DMS153 treated with DMSO at 0.1 percent for 48 hours (cell line): Measurements from ENCODE around the gene GMPR.
"Not testable (repeated sequence)": the region's sequence is repeated elsewhere in the genome, so short reads cannot be mapped to it uniquely, and the experiment has no call there.

Experiments
- DNase-seq: peaks from one replicate; lab custom pipeline; 2025; ENCODE audit not compliant: unreplicated experiment; lab: John Stamatoyannopoulos, UW

GMPR gene

DNA sequence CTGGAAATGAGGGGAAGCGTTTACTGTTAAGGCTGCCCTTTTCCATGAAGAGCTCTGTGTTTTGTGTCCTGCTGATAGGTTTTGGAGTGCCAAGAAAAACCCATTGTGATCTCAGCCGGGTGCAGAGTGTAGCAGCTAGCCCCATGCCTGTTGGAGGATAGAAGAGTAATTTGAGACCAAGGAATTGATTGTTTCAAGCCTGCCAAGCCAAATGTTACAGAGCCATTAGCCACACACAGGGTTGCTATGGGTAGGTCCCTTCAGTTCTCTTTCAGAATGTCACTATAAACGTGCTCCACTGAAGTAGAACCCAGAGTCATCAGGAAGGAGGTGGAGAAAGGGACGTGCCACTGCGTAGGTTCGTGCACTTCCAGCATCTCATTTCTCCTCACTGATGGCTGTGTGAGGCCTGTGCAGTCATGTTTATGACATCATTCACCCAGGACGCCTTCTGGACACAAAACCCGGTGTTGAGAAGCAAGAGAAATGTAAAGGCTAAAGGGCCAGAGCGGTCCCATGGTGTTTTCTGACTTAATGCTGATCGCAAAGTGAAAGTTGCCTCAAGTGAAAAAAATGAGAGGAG is 6.6 kb downstream of the GMPR start:
- peak; percentile 92 for DNase-seq

GRCh38 chr6:16248271-16248853 is 10.0 kb downstream of the GMPR start:
- no peak for DNase-seq

DNA sequence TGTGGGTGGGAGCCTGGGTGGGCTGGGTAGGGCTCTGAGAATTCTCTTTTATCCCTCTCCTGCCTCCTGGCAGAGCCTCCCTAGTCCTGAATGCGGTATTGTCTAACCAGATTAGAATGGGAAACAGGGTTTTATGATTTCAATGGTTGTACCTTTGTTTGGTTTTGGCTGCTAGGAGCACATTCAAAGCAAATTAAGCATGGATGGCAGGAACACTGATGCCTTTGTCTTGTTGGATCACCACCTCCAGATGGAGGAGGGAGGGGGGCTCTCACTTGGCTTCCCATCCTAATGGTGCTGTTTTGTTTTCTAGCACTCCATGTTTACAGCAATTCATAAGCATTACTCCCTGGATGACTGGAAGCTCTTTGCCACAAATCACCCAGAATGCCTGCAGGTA is 11.6 kb downstream of the GMPR start:
- peak; percentile 90 for DNase-seq

DNA sequence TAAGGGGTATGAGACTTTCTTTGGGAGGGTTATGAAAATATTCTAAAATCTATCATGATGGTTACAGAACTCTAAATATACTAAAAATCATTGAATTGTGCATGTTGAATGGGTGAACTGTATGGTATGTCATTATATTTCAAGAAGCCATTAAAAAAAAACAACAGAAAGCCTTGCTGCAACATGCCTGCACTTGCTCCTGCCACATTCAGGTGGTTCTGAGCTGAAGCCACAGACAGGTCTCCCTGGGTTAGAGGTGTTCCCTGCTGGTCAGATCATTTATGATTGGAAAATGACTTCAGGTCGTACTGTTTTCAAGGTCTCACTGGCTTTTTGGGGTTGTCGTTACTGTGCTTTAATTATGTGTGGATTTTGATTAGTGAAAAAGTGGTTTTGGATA is 13.3 kb downstream of the GMPR start:
- DNase-seq = peak; percentile 17

DNA sequence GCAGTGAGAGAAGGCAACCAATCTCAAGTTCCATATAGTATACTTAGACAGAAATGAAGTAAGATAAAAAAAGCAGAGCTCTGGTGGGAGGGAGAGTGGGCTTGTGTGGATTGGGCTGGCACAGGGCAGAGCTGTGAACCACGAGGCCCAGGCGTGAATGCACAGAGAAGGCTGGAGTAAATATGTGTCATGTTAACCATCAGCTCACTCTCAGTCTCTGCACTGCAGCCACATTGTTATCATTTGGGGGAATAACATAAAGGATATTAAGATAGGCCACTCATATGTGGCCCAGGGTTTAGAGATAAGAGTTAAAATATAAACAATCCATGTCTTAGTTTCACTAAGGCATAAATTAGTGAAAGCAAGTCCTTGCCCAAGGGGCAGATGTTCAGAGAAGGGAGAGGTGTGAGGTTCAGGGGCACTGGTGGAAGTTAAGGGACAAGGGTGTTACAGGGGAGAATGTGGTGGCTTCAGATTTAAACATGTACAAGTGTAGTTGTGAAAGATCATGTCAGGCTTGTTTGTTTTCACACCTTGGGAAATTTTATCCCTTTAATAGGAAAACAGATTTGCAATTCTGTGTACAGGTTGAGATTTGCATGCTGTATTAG is 14.4 kb downstream of the GMPR start:
- no peak for DNase-seq

DNA sequence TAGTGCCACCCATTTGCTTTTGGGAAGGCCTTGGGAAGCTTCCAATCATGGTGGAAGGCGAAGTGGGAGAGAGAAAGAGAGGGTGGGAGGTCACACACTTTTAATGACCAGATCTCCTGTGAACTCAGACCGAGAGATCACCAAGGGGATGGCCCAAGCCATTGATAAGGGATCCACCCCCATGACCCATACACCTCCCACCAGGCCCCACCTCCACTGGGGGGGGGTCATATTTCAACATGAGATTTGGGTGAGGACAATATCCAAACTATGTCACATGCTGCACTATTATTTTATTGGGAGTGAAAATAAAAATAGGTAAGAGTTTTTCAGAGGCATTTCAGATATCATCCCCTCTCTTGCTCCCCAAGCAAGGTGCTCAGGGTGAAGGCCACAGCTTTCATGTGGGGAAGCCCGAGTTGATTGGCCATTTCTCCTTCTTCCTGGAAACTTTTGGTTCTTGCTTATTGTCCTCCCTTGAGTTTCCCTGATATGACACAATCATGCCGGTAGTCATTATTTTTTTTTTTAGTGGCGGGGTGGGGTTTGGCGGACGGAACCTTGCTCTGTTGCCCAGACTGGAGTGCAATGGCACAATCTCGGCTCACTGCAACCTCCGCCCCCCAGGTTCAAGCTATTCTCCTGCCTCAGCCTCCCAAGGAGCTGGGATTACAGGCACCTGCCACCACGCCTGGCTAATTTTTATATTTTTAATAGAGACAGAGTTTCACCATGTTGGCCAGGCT is 15.2 kb downstream of the GMPR start:
- no peak for DNase-seq

DNA sequence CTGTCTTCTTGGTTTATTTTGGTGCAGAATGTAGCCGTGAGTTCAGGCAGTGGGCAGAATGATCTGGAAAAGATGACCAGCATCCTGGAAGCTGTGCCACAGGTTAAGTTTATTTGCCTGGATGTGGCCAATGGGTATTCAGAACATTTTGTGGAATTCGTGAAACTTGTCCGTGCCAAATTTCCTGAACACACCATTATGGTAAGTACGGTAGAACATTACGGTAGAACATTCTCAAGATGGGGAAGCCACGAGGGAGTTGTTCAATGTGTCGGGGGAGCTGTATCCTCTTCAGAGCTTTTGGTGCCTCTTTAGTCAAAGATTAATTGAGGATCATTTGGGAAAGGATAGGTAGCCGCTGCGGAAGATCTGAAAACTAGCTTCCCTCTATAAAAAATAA is 16.1 kb downstream of the GMPR start:
- DNase-seq = no peak

DNA sequence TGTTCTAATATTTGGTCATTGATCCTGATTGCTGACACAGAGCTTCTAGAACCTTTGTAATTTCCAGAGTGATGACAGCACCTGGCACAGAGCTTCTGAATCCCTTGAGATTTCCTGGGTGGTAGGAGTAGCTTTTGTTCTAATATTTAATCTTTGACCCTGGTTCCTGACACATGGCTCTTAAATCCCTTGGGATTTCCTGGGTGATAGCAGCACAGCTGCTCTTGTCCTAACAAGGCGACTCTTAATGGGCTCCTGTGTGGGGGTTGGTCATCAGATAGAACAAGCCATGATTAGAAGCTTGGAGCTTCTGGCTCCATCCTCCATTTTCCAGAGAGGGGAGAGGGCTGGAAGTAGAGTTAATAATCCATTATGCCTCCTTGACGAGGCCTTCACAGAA is 18.4 kb downstream of the GMPR start:
- peak; percentile 78 for DNase-seq

GRCh38 chr6:16257999-16258708 is 19.8 kb downstream of the GMPR start:
- DNase-seq = no peak

DNA sequence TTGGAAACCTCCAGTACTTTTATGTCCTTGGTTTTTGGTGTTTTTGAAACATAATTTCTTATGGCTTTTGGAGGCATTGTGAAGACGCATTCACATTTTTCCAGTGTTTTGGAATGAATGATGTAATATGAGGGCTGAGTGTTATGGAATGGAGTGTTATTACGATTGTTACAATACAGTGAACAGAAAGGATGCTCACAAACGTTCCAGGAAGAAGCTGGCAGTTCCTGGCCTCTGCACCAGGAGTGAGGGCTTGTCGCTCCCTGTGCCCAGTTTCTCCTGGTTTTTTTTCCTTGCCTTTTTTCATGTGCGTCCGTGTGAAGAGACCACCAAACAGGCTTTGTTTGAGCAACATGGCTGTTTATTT is 20.3 kb downstream of the GMPR start:
- no peak for DNase-seq

DNA sequence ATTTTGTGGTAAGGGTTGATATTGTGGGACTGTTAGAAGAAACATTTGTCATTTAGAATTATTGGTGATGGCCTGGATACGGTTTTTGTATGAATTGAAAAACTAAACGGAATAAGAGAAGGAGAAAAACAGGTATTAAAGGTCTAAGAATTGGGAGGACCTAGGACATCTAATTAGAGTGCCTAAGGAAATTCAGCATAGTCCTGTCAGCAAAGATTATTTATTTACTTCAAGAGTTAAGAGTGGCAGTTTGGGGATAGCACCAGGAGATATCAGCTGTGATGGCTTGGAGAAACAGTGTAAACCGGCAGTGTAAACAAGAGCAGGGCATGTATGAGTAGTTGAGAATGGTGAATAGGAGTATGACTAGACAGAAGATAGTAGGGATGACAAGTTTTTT is 21.2 kb downstream of the GMPR start:
- not testable (repeated sequence) for DNase-seq

DNA sequence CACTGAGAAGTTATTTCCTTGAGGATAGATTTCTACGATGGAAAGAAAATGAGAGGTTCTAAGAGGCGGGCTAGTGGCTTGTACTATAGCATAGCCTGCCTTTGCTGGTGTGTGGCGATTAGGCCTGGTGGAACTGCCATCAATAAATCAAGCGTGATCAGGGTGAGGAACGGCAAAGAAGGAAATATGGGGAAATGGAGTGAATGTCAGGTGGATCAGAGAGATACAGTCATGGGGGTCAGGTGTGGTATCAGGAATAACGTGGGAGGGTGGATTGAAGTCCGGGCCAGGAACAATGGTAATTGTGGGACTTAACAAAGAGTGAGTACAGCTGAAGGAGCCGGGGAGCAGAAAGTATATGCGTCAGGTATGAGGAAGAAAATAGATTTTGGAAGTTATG is 22.2 kb downstream of the GMPR start:
- not testable (repeated sequence) for DNase-seq

- DNase-seq = not testable (repeated sequence)
Measured at GRCh38 chr6:16262773-16263172, 24.4 kb downstream of the GMPR start.

DNA sequence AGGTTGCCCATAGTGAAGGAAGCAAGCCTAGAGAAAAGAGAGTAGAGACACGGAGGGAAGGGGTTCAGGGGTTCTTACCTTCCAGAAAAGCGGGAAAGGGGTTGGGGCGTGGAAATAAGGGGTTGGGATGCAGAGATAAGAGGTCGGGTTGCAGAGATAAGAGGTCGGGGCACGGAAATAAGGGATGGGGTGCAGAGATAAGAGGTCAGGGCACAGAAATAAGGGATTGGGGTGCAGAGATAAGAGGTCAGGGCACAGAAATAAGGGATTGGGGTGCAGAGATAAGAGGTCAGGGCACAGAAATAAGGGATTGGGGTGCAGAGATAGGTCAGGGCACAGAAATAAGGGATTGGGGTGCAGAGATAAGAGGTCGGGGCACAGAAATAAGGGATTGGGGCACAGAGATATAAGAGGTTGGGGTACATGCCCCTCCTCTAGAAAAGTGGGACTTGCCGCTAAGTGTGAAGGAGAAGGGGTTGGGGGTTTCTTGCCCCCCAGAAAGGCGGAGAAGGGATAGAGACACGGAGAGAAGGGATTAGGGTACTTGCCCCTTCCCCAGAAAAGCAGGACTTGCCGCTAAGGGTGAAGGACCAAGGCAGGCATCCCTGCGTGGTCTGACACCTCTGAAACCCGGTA is 25.2 kb downstream of the GMPR start:
- not testable (repeated sequence) for DNase-seq

GRCh38 chr6:16264785-16265184 is 26.4 kb downstream of the GMPR start:
- DNase-seq = no peak

DNA sequence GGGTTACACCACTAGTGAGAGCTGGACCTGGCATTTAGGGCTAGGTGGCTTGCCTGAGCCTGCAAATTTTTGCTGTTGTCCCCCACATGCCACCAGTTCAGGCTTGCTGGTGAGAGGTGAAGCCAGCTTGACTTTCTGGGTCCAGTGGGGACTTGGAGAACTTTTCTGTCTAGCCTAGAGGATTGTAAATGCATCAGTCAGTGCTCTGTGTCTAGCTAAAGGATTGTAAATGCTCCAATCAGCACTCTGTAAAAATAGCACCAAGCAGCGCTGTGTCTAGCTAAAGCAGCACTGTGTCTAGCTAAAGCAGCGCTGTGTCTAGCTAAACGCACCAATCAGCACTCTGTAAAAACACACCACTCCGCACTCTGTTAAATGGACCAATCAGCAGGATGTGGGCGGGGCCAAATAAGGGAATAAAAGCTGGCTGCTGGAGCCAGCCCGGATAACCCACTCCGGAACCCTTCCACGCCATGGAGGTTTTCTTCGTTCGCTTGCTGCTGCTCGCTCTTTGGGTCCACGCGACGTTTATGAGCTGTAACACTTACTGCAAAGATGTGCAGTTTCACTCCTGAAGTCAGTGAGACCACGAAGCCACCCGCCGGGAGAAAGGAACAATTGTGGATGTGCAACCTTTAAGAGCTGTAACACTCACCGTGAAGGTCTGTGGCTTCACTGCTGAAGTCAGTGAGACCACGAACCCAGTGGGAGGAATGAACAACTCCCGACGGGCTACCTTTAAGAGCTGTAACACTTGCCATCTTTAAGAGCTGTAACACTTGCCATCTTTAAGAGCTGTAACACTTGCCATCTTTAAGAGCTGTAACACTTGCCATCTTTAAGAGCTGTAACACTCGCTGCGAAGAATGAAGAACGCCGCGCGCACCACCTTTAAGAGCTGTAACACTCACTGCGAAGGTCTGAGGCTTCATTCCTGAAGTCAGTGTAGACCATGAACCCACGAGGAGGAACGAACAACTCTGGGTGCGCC is 27.3 kb downstream of the GMPR start:
- DNase-seq = no peak

- no peak for DNase-seq
Measured at GRCh38 chr6:16267428-16268263, 29.3 kb downstream of the GMPR start.

GRCh38 chr6:16269442-16270070 is 31.2 kb downstream of the GMPR start:
- DNase-seq = not testable (repeated sequence)
